Keratinocyte (primary cell): ENCODE results near the gene ERICH2.

Experiments
- CTCF ChIP-seq, 3 experiments: IDR thresholded peaks in 1 of 3; conservative IDR thresholded peaks in 1 of 3; optimal IDR thresholded peaks in 1 of 3; 2 replicates in 2 of 3; 3 replicates in 1 of 3; pipeline versions ENCODE3 to v1.5.1; 2011; ENCODE audit warnings: low read length in 3 of 3, mild to moderate bottlenecking in 3 of 3, moderate library complexity in 2 of 3, control low read depth in 1 of 3, inconsistent platforms in 1 of 3; ENCODE audit not compliant: insufficient read depth in 2 of 3; ENCODE audit errors: extremely low read depth in 1 of 3
- EZH2 ChIP-seq: IDR thresholded peaks from one replicate; pipeline ENCODE4 v1.6.1; 2012; ENCODE audit warnings: inconsistent platforms, mild to moderate bottlenecking, low read length, moderate library complexity

- TF ChIP-seq CTCF (optimal IDR thresholded peaks at IDR 0.05 in 1 of 3, IDR thresholded peaks at IDR 0.05 in 1 of 3, conservative IDR thresholded peaks at IDR 0.05 in 1 of 3; ENCODE audit: extremely low read depth in 1 of 3, insufficient read depth in 2 of 3, low read length in 3 of 3) (no peak), EZH2 (no peak)
Measured at GRCh38 chr2:170736628-170737027, 33.5 kb upstream of the ERICH2 start.
